HG03060 (cell line): ENCODE data around the gene FCER1A.

Source experiments
- ATAC-seq: cut with Tn5 transposase; IDR thresholded peaks from one replicate; pipeline ENCODE4 v1.9.1; 2021; ENCODE audit warnings: low read depth, moderate number of reproducible peaks; ENCODE audit not compliant: unreplicated experiment

Gene FCER1A

GRCh38 chr1:159302095-159302494, at the start of gene FCER1A:
FCER1A (plus strand) TSS chr1:159302336; CDS start chr1:159302365, 29 bp downstream.
- ATAC-seq, result no peak

GRCh38 chr1:159261311-159261710, 40.8 kb upstream of the FCER1A start:
- ATAC-seq, result no peak

- no peak for ATAC-seq
Observed at GRCh38 chr1:159261721-159262494, 40.2 kb upstream of the FCER1A start.

GRCh38 chr1:159266832-159267231, 35.3 kb upstream of the FCER1A start:
- no peak for ATAC-seq

- no peak for ATAC-seq
Observed at GRCh38 chr1:159274631-159275030, 27.5 kb upstream of the FCER1A start.

GRCh38 chr1:159275891-159276290, 26.2 kb upstream of the FCER1A start:
- ATAC-seq, result no peak

- no peak for ATAC-seq
Observed at GRCh38 chr1:159279773-159280172, 22.4 kb upstream of the FCER1A start.

GRCh38 chr1:159282118-159282517, 20.0 kb upstream of the FCER1A start:
- no peak for ATAC-seq

- ATAC-seq, result no peak
Observed at GRCh38 chr1:159289060-159289459, 13.1 kb upstream of the FCER1A start.

GRCh38 chr1:159291424-159291823, 10.7 kb upstream of the FCER1A start:
- ATAC-seq, result no peak

GRCh38 chr1:159296706-159297375, 5.3 kb upstream of the FCER1A start:
- no peak for ATAC-seq

GRCh38 chr1:159300146-159300545, 2.0 kb upstream of the FCER1A start:
- ATAC-seq, result no peak

GRCh38 chr1:159307346-159308020, 5.3 kb downstream of the FCER1A start:
- no peak for ATAC-seq

- no peak for ATAC-seq
Observed at GRCh38 chr1:159311679-159312078, 9.5 kb downstream of the FCER1A start.

GRCh38 chr1:159315381-159315780, 13.2 kb downstream of the FCER1A start:
- no peak for ATAC-seq

GRCh38 chr1:159318784-159319551, 16.8 kb downstream of the FCER1A start:
- ATAC-seq, result no peak

GRCh38 chr1:159334797-159335196, 32.7 kb downstream of the FCER1A start:
- ATAC-seq, result no peak

GRCh38 chr1:159338018-159338417, 35.9 kb downstream of the FCER1A start:
- ATAC-seq, result no peak

- ATAC-seq, result no peak
Observed at GRCh38 chr1:159339536-159339935, 37.4 kb downstream of the FCER1A start.

GRCh38 chr1:159341736-159342135, 39.6 kb downstream of the FCER1A start:
- ATAC-seq, result no peak
